Pancreas (tissue), 10 donors: Measurements from ENCODE around the gene ADAM33. TPM values are rescaled to one million over a fixed set of nuclear protein-coding genes. Genes with fewer than 3 reads are reported as not detected.

Experiments
- ATAC-seq, 4 donors: fragments of 200-7000 bp; cut with Tn5 transposase; one replicate each; pipeline versions ENCODE4 v1.8.0 to v1.9.1; 2020; ENCODE audit warnings: mild to moderate bottlenecking in 4 of 4, moderate library complexity in 4 of 4
- DNase-seq, 6 donors: peaks; one replicate each; pipeline ENCODE4 v3.0.0-alpha.2; 2020
- FAIRE-seq: peaks from 2 replicates; lab custom pipeline; 2012; peaks lifted over from hg19 to GRCh38; lab: Jason Lieb, UNC
- H3K27ac ChIP-seq, 4 donors: fragments of 200-600 bp; sonication (generic); 1 replicate in 3 of 4; 2 replicates in 1 of 4; pipeline versions ENCODE4 v1.5.0 to v1.8.0; 2020
- H3K27me3 ChIP-seq, 4 donors: fragments of 200-600 bp; one replicate each; pipeline ENCODE4 v1.8.0; 2021
- H3K36me3 ChIP-seq, 3 donors: fragments of 200-600 bp; sonication (generic) in 1 of 3; one replicate each; pipeline versions ENCODE4 v1.5.0 to v1.8.0; 2020 to 2021
- H3K4me1 ChIP-seq, 3 donors: fragments of 200-600 bp; one replicate each; pipeline ENCODE4 v1.8.0; 2021
- H3K4me3 ChIP-seq, 4 donors: fragments of 200-600 bp; sonication (generic) in 2 of 4; one replicate each; pipeline versions ENCODE4 v1.5.0 to v1.8.0; 2020 to 2021
- H3K9me3 ChIP-seq, 4 donors: fragments of 200-600 bp; one replicate each; pipeline ENCODE4 v1.8.0; 2021
- WGBS, 2 donors: extraction: QIAGEN DNeasy Blood & Tissue Kit; methylation state at CpG; one replicate each; pipeline ENCODE4 v1.1.7; 2013; 5-methylcytosine and 5-hydroxymethylcytosine counted together
- intact Hi-C, 3 donors: fragments of 100-400 bp; cut with DNase I; formaldehyde crosslinking; loops; one replicate each; pipeline versions ENCODE4 v1.11.1 to v1.14.2; 2022
- polyA plus RNA-seq, 2 donors: library from polyadenylated mRNA; stranded (reverse); fragments of 200-250 nt; gene quantifications; one replicate each; pipeline ENCODE4 v1.2.3, GENCODE V29; 2013
- total RNA-seq, 6 donors: library from RNA; stranded (reverse); fragmentation: NEBNext Ultra II Directional in 4 of 6; extraction: Animal tissue kit (Norgen Biotek cat#: 25700) in 4 of 6; gene quantifications; one replicate each; pipeline versions ENCODE4 v1.2.1 to v1.2.4, GENCODE V29; 2021 to 2023
- TF ChIP-seq, protein P1 (sequence below), 4 donors: fragments of 200-600 bp; sonication (generic) in 3 of 4; IDR thresholded peaks; one replicate each; pipeline versions ENCODE4 v1.5.0 to v1.8.0; 2021; ENCODE audit warnings: antibody characterized with exemption in 4 of 4
- donor health status: healthy with polysubstance abuse.
- donor health status: DM: no; HTN: no; CAD: no; lungs with moderate emphysema.
- donor health status: DM: no; HTN: no; CAD: no.
- donor health status: control.
- donor health status: control.
- donor health status: Bipolar disorder and iron deficiency.
- donor health status: DM: yes; HTN: yes; CAD: no.
- donor health status: DM: no; HTN: no; CAD: no.
- donor health status: DM: no; HTN: no; CAD: no.
- donor health status: DM: yes; HTN: yes; CAD: no.

The ADAM33 gene
- total and polyA plus RNA-seq, 8 donors, result 0.67 to 20.9 (median 3.1) TPM

GRCh38 chr20:3705491-3705969 is 23.7 kb upstream of the ADAM33 start:
- no peaks in the 10 kb centered on the region for H3K27me3 ChIP-seq
- no peak overlapping the region for H3K4me3 ChIP-seq
- H3K36me3 ChIP-seq, result no peaks in the 10 kb centered on the region
- no peak overlapping the region for H3K27ac ChIP-seq
- intact Hi-C loops, result no loop called here
- 75 to 82% methylated on average over 14 of the region's 14 CpGs for WGBS, 2 donors
- H3K9me3 ChIP-seq, result no peaks in the 10 kb centered on the region
- no peaks in the 10 kb centered on the region for H3K4me1 ChIP-seq
- TF ChIP-seq, protein P1, sequence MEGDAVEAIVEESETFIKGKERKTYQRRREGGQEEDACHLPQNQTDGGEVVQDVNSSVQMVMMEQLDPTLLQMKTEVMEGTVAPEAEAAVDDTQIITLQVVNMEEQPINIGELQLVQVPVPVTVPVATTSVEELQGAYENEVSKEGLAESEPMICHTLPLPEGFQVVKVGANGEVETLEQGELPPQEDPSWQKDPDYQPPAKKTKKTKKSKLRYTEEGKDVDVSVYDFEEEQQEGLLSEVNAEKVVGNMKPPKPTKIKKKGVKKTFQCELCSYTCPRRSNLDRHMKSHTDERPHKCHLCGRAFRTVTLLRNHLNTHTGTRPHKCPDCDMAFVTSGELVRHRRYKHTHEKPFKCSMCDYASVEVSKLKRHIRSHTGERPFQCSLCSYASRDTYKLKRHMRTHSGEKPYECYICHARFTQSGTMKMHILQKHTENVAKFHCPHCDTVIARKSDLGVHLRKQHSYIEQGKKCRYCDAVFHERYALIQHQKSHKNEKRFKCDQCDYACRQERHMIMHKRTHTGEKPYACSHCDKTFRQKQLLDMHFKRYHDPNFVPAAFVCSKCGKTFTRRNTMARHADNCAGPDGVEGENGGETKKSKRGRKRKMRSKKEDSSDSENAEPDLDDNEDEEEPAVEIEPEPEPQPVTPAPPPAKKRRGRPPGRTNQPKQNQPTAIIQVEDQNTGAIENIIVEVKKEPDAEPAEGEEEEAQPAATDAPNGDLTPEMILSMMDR (IDR thresholded peaks at IDR 0.05), result no peak
- DNase-seq, result no peak
- no peak for FAIRE-seq
- ATAC-seq, result no peak

DNA sequence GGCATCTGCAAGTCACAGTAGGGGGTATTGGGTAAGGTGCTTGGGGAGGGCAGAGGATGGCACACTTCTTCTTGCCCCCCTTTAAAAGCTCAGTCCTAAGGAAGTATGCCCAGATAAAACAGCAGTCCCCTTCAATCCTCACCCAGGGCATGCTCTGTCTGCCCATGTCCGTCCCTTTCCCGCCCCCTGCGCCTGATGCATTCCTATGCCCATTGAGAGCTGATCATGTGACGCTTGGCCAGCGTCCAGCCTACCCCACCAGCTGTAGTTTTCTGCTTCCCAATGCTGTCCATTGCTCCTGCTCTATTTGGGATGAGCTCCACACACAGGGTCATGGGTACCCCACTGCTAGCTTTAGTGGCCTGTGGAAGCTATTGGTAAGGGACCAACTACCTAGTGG is 22.3 kb upstream of the ADAM33 start:
- intact Hi-C loops, result no loop called here
- DNase-seq, result no peak
- no peak for FAIRE-seq
- Histone ChIP-seq H3K9me3 (no peaks in the 10 kb centered on the region), H3K4me1 (no peaks in the 10 kb centered on the region), H3K36me3 (no peaks in the 10 kb centered on the region), H3K4me3 (no peak overlapping the region), H3K27me3 (no peaks in the 10 kb centered on the region), H3K27ac (no peak overlapping the region)
- 60 to 68% methylated on average over 5 of the region's 5 CpGs for WGBS, 2 donors
- TF ChIP-seq, protein P1 (IDR thresholded peaks at IDR 0.05), result no peak
- no peak for ATAC-seq

GRCh38 chr20:3702611-3703391 is 21.0 kb upstream of the ADAM33 start:
- no peak for DNase-seq
- no peak for ATAC-seq
- Histone ChIP-seq H3K4me3 (no peak overlapping the region), H3K4me1 (no peaks in the 10 kb centered on the region), H3K27me3 (no peaks in the 10 kb centered on the region), H3K27ac (no peak overlapping the region), H3K9me3 (no peaks in the 10 kb centered on the region), H3K36me3 (no peaks in the 10 kb centered on the region)
- FAIRE-seq, result no peak
- 88 to 94% methylated on average over 11 of the region's 11 CpGs for WGBS, 2 donors
- intact Hi-C loops, result no loop called here
- TF ChIP-seq, protein P1 (IDR thresholded peaks at IDR 0.05), result no peak

GRCh38 chr20:3701061-3701998 is 19.5 kb upstream of the ADAM33 start:
- DNase-seq (no peak), ATAC-seq (no peak), FAIRE-seq (no peak)
- Histone ChIP-seq H3K27me3 (no peaks in the 10 kb centered on the region), H3K4me3 (no peak overlapping the region), H3K9me3 (no peaks in the 10 kb centered on the region), H3K27ac (no peak overlapping the region), H3K36me3 (no peaks in the 10 kb centered on the region), H3K4me1 (no peaks in the 10 kb centered on the region)
- intact Hi-C loops, result no loop called here
- TF ChIP-seq, protein P1 (IDR thresholded peaks at IDR 0.05), result no peak
- whole genome bisulfite sequencing, 2 donors, result 74 to 81% methylated on average over 11 to 13 of the region's 13 CpGs
